ENCODE data around the gene UTP20.

Gene UTP20

DNA sequence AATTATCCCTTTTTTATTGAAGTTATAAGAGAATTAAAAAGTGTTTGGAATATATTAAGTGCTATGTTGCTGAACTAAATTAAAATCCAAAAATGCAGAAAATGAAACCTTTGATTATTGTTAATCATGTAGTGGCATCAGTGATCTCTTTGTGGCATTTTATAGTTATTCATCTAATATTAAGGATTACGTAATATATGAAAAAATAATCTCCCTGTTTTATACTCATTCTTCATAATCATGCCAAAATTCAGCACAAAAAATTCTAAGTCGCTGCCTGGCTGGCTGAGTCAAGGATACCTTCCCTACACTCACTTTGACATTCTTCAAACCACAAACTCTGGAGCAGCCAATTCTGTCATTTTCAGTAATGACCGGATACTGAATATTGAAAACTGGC, 64.0 kb downstream of the UTP20 start:
- Histone ChIP-seq H3K56ac (ENCODE audit: low read length) (no peak overlapping the region), H4K8ac (ENCODE audit: low read depth, low read length) (no peak overlapping the region), H3K4me3 (ENCODE audit: low read length) (no peak overlapping the region), H3K18ac (ENCODE audit: low read length) (no peak overlapping the region), H3K9ac (ENCODE audit: low read length) (no peak overlapping the region), H3K79me1 (ENCODE audit: low read length) (no peaks in the 10 kb centered on the region), H3K4ac (ENCODE audit: low read depth, low read length) (no peak overlapping the region), H3K79me2 (ENCODE audit: control insufficient read depth, insufficient read depth, low read length) (no peaks in the 10 kb centered on the region), H2BK5ac (ENCODE audit: low read length) (no peak overlapping the region), H4K5ac (ENCODE audit: low read length) (no peak overlapping the region), H3K27ac (ENCODE audit: low read depth, low read length) (no peak overlapping the region), H2BK120ac (ENCODE audit: low read depth, low read length) (no peak overlapping the region), H2AK5ac (ENCODE audit: low read length) (no peak overlapping the region), H3K4me1 (ENCODE audit: control insufficient read depth, low read depth, low read length) (no peaks in the 10 kb centered on the region), H3K27me3 (ENCODE audit: insufficient read depth, low read length, poor library complexity) (no peaks in the 10 kb centered on the region), H3K4me2 (ENCODE audit: low read length) (no peak overlapping the region), H3K23ac (ENCODE audit: low read length) (no peak overlapping the region), H2BK15ac (replicated peaks; ENCODE audit: low read depth) (no peak overlapping the region), H3K36me3 (ENCODE audit: control insufficient read depth, insufficient read depth, low read length) (peaks cover 1% of the 10 kb centered on the region)
- WGBS (ENCODE audit: extremely low coverage, insufficient coverage, low lambda C conversion rate) = no CpG with 5 or more reads among the region's 3 CpGs
- DNase-seq = no peak

GRCh38 chr12:101351682-101352081, 71.8 kb downstream of the UTP20 start:
- Histone ChIP-seq H3K4me3 (ENCODE audit: low read length) (no peak overlapping the region), H2BK5ac (ENCODE audit: low read length) (no peak overlapping the region), H3K27me3 (ENCODE audit: insufficient read depth, low read length, poor library complexity) (no peaks in the 10 kb centered on the region), H3K4me1 (ENCODE audit: control insufficient read depth, low read depth, low read length) (no peaks in the 10 kb centered on the region), H3K4ac (ENCODE audit: low read depth, low read length) (no peak overlapping the region), H3K4me2 (ENCODE audit: low read length) (no peak overlapping the region), H3K18ac (ENCODE audit: low read length) (no peak overlapping the region), H3K79me2 (ENCODE audit: control insufficient read depth, insufficient read depth, low read length) (no peaks in the 10 kb centered on the region), H3K36me3 (ENCODE audit: control insufficient read depth, insufficient read depth, low read length) (peaks cover 7% of the 10 kb centered on the region), H3K27ac (ENCODE audit: low read depth, low read length) (no peak overlapping the region), H4K8ac (ENCODE audit: low read depth, low read length) (no peak overlapping the region), H4K5ac (ENCODE audit: low read length) (no peak overlapping the region), H3K79me1 (ENCODE audit: low read length) (no peaks in the 10 kb centered on the region), H3K9ac (ENCODE audit: low read length) (no peak overlapping the region), H3K56ac (ENCODE audit: low read length) (no peak overlapping the region), H2BK15ac (replicated peaks; ENCODE audit: low read depth) (no peak overlapping the region), H2AK5ac (ENCODE audit: low read length) (no peak overlapping the region), H3K23ac (ENCODE audit: low read length) (no peak overlapping the region), H2BK120ac (ENCODE audit: low read depth, low read length) (no peak overlapping the region)
- DNase-seq = no peak
- no CpG with 5 or more reads among the region's 4 CpGs for WGBS (ENCODE audit: extremely low coverage, insufficient coverage, low lambda C conversion rate)

- H3K4me2 ChIP-seq (ENCODE audit: low read length) = no peak overlapping the region
- no peak overlapping the region for H3K9ac ChIP-seq (ENCODE audit: low read length)
- peaks cover 4% of the 10 kb centered on the region for H3K36me3 ChIP-seq (ENCODE audit: control insufficient read depth, insufficient read depth, low read length)
- H2BK5ac ChIP-seq (ENCODE audit: low read length) = no peak overlapping the region
- DNase-seq = no peak
- H3K27ac ChIP-seq (ENCODE audit: low read depth, low read length) = no peak overlapping the region
- no peaks in the 10 kb centered on the region for H3K79me1 ChIP-seq (ENCODE audit: low read length)
- no peak overlapping the region for H4K5ac ChIP-seq (ENCODE audit: low read length)
- H3K4ac ChIP-seq (ENCODE audit: low read depth, low read length) = no peak overlapping the region
- H2BK15ac ChIP-seq (replicated peaks; ENCODE audit: low read depth) = no peak overlapping the region
- H2BK120ac ChIP-seq (ENCODE audit: low read depth, low read length) = no peak overlapping the region
- H3K79me2 ChIP-seq (ENCODE audit: control insufficient read depth, insufficient read depth, low read length) = no peaks in the 10 kb centered on the region
- H3K23ac ChIP-seq (ENCODE audit: low read length) = no peak overlapping the region
- no peak overlapping the region for H4K8ac ChIP-seq (ENCODE audit: low read depth, low read length)
- no peaks in the 10 kb centered on the region for H3K4me1 ChIP-seq (ENCODE audit: control insufficient read depth, low read depth, low read length)
- 100% methylated on average over 2 of the region's 5 CpGs for WGBS (ENCODE audit: extremely low coverage, insufficient coverage, low lambda C conversion rate)
- H3K18ac ChIP-seq (ENCODE audit: low read length) = no peak overlapping the region
- H3K27me3 ChIP-seq (ENCODE audit: insufficient read depth, low read length, poor library complexity) = no peaks in the 10 kb centered on the region
- H3K56ac ChIP-seq (ENCODE audit: low read length) = no peak overlapping the region
- H3K4me3 ChIP-seq (ENCODE audit: low read length) = no peak overlapping the region
- H2AK5ac ChIP-seq (ENCODE audit: low read length) = no peak overlapping the region
These were observed 76.9 kb downstream of the UTP20 start for GRCh38 chr12:101356794-101357193.

- Histone ChIP-seq H3K56ac (ENCODE audit: low read length) (no peak overlapping the region), H3K36me3 (ENCODE audit: control insufficient read depth, insufficient read depth, low read length) (no peaks in the 10 kb centered on the region), H3K23ac (ENCODE audit: low read length) (no peak overlapping the region), H4K8ac (ENCODE audit: low read depth, low read length) (no peak overlapping the region), H4K5ac (ENCODE audit: low read length) (no peak overlapping the region), H3K9ac (ENCODE audit: low read length) (no peak overlapping the region), H3K4me3 (ENCODE audit: low read length) (no peak overlapping the region), H3K79me2 (ENCODE audit: control insufficient read depth, insufficient read depth, low read length) (no peaks in the 10 kb centered on the region), H2AK5ac (ENCODE audit: low read length) (no peak overlapping the region), H2BK5ac (ENCODE audit: low read length) (no peak overlapping the region), H3K4ac (ENCODE audit: low read depth, low read length) (no peak overlapping the region), H2BK120ac (ENCODE audit: low read depth, low read length) (no peak overlapping the region), H3K27ac (ENCODE audit: low read depth, low read length) (no peak overlapping the region), H3K4me1 (ENCODE audit: control insufficient read depth, low read depth, low read length) (no peaks in the 10 kb centered on the region), H3K79me1 (ENCODE audit: low read length) (no peaks in the 10 kb centered on the region), H3K18ac (ENCODE audit: low read length) (no peak overlapping the region), H2BK15ac (replicated peaks; ENCODE audit: low read depth) (no peak overlapping the region), H3K27me3 (ENCODE audit: insufficient read depth, low read length, poor library complexity) (no peaks in the 10 kb centered on the region), H3K4me2 (ENCODE audit: low read length) (no peak overlapping the region)
- DNase-seq = no peak
- no CpG with 5 or more reads among the region's 8 CpGs for WGBS (ENCODE audit: extremely low coverage, insufficient coverage, low lambda C conversion rate)
These were observed 81.5 kb downstream of the UTP20 start for GRCh38 chr12:101361455-101361854.

DNA sequence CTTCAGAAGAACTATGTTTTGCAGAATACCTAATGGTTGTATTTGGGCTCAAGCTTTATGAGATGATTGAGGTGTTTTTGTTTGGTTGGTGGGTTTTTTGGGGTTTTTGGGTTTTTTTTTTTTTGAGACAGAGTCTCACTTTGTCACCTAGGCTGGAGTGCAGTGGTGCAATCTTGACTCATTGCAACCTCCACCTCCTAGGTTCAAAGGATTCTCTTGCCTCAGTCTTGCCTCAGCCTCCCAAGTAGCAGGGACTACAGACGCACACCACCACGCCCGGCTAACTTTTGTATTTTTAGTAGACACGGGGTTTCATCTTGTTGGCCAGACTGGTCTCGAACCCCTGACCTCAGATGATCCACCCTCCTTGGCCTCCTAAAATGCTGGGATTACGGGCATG, 88.1 kb downstream of the UTP20 start:
- Histone ChIP-seq H3K4me2 (ENCODE audit: low read length) (no peak overlapping the region), H3K9ac (ENCODE audit: low read length) (no peak overlapping the region), H3K79me2 (ENCODE audit: control insufficient read depth, insufficient read depth, low read length) (no peaks in the 10 kb centered on the region), H3K36me3 (ENCODE audit: control insufficient read depth, insufficient read depth, low read length) (peaks cover 7% of the 10 kb centered on the region), H4K8ac (ENCODE audit: low read depth, low read length) (no peak overlapping the region), H2AK5ac (ENCODE audit: low read length) (no peak overlapping the region), H3K18ac (ENCODE audit: low read length) (no peak overlapping the region), H4K5ac (ENCODE audit: low read length) (no peak overlapping the region), H2BK120ac (ENCODE audit: low read depth, low read length) (no peak overlapping the region), H3K23ac (ENCODE audit: low read length) (no peak overlapping the region), H2BK15ac (replicated peaks; ENCODE audit: low read depth) (no peak overlapping the region), H3K27ac (ENCODE audit: low read depth, low read length) (no peak overlapping the region), H3K4me1 (ENCODE audit: control insufficient read depth, low read depth, low read length) (no peaks in the 10 kb centered on the region), H3K56ac (ENCODE audit: low read length) (no peak overlapping the region), H3K4ac (ENCODE audit: low read depth, low read length) (no peak overlapping the region), H3K27me3 (ENCODE audit: insufficient read depth, low read length, poor library complexity) (no peaks in the 10 kb centered on the region), H3K4me3 (ENCODE audit: low read length) (no peak overlapping the region), H2BK5ac (ENCODE audit: low read length) (no peak overlapping the region), H3K79me1 (ENCODE audit: low read length) (no peaks in the 10 kb centered on the region)
- DNase-seq = no peak
- no CpG with 5 or more reads among the region's 6 CpGs for WGBS (ENCODE audit: extremely low coverage, insufficient coverage, low lambda C conversion rate)

GRCh38 chr12:101372431-101372830, 92.5 kb downstream of the UTP20 start:
- no peak overlapping the region for H3K4me2 ChIP-seq (ENCODE audit: low read length)
- no peak overlapping the region for H3K9ac ChIP-seq (ENCODE audit: low read length)
- no peak overlapping the region for H3K4me3 ChIP-seq (ENCODE audit: low read length)
- DNase-seq = no peak
- no peak overlapping the region for H2AK5ac ChIP-seq (ENCODE audit: low read length)
- H3K27me3 ChIP-seq (ENCODE audit: insufficient read depth, low read length, poor library complexity) = no peaks in the 10 kb centered on the region
- H3K56ac ChIP-seq (ENCODE audit: low read length) = no peak overlapping the region
- no peak overlapping the region for H2BK5ac ChIP-seq (ENCODE audit: low read length)
- H3K27ac ChIP-seq (ENCODE audit: low read depth, low read length) = no peak overlapping the region
- no peak overlapping the region for H2BK15ac ChIP-seq (replicated peaks; ENCODE audit: low read depth)
- H3K4me1 ChIP-seq (ENCODE audit: control insufficient read depth, low read depth, low read length) = no peaks in the 10 kb centered on the region
- no peaks in the 10 kb centered on the region for H3K79me1 ChIP-seq (ENCODE audit: low read length)
- WGBS (ENCODE audit: extremely low coverage, insufficient coverage, low lambda C conversion rate) = no CpG with 5 or more reads among the region's 1 CpG
- no peak overlapping the region for H4K8ac ChIP-seq (ENCODE audit: low read depth, low read length)
- H3K79me2 ChIP-seq (ENCODE audit: control insufficient read depth, insufficient read depth, low read length) = no peaks in the 10 kb centered on the region
- H3K18ac ChIP-seq (ENCODE audit: low read length) = no peak overlapping the region
- H3K4ac ChIP-seq (ENCODE audit: low read depth, low read length) = no peak overlapping the region
- H3K36me3 ChIP-seq (ENCODE audit: control insufficient read depth, insufficient read depth, low read length) = peaks cover 9% of the 10 kb centered on the region
- H2BK120ac ChIP-seq (ENCODE audit: low read depth, low read length) = no peak overlapping the region
- no peak overlapping the region for H3K23ac ChIP-seq (ENCODE audit: low read length)
- H4K5ac ChIP-seq (ENCODE audit: low read length) = no peak overlapping the region

All from mesendoderm (in vitro differentiated cells).